ENCODE measurements around the gene PJA2.
A peak's percentile ranks its signal among the peaks of the same experiment; 100 is the strongest.
"Not testable (repeated sequence)": the region's sequence is repeated elsewhere in the genome, so short reads cannot be mapped to it uniquely, and the experiment has no call there.

Gene PJA2, protein sequence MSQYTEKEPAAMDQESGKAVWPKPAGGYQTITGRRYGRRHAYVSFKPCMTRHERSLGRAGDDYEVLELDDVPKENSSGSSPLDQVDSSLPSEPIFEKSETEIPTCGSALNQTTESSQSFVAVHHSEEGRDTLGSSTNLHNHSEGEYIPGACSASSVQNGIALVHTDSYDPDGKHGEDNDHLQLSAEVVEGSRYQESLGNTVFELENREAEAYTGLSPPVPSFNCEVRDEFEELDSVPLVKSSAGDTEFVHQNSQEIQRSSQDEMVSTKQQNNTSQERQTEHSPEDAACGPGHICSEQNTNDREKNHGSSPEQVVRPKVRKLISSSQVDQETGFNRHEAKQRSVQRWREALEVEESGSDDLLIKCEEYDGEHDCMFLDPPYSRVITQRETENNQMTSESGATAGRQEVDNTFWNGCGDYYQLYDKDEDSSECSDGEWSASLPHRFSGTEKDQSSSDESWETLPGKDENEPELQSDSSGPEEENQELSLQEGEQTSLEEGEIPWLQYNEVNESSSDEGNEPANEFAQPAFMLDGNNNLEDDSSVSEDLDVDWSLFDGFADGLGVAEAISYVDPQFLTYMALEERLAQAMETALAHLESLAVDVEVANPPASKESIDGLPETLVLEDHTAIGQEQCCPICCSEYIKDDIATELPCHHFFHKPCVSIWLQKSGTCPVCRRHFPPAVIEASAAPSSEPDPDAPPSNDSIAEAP

DNA sequence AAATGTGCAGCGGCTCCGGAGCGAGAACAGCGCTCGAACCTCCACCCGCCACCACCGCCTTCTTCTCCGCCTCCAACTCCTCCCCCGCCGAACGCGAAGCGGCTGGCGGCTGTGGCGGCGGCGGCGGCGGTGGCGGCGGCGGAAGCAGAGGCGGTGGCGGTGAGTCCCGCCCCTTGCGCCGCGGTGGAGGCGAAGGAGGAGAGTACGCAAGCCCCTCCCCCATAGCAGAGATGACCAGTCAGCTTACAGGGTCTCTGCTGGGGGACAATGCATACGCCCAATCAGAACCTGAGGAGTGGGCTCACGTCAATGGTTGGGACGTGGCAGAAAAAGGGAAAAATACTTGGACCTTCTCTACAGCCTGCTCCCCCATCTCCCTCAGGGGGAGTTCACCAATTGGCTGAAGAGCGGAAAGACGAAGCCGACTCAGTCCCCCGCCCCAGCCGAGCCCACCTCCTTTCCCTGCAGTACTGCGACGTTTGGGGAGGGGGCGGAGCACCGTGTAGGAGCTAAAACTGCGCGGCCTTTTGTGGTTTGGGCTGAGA lies at the start of gene PJA2:
TSS of gene PJA2 (minus strand) at position 131 of the 545 bp plus-strand sequence. CDS start 26,541 bp downstream, outside the sequence.
- DNase-seq: peak; percentile 100

- peak; percentile 100 for DNase-seq
These were observed 45.9 kb upstream of the PJA2 start for GRCh38 chr5:109455598-109456096.

GRCh38 chr5:109454731-109455505 lies 45.1 kb upstream of the PJA2 start:
- DNase-seq: peak; percentile 40

- DNase-seq: no peak
These were observed 43.5 kb upstream of the PJA2 start for GRCh38 chr5:109453251-109453650.

GRCh38 chr5:109452661-109453060 lies 42.9 kb upstream of the PJA2 start:
- DNase-seq: no peak

- no peak for DNase-seq
These were observed 41.4 kb upstream of the PJA2 start for GRCh38 chr5:109451146-109451545.

DNA sequence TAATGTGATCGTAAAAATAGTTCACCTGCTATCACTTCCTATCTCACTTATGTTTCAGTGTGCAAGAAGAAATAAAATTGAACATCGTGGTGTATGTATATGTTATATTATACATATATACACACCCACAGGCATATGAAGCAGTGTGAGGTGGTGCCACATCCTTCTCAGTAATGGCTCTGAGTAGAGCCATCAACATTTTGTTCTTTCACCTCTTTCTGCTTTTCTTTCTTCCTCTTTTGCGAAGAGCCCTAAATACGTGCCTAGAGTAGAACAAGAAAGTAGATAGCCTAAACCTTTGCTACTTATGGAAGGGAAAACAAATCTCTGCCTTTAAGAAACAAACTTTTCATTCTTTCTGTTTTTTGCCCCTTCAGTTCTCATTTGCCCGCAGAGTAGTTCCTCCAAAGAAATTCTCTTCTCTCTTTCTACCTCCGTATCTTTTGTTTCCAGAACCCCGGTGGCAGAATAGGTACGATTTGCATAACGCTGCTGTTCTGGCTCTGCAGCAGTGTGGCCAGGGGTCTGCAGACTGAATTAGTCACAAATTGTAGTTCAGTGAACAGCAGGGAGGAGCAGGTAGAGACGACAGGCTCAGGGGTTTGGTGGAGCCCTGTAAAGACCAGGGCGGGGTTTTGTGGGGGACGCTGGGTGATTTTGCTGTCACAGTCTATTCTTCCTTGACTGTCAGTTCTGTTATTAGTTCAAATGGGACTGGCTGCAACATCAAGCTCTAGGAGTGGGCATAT lies 40.5 kb upstream of the PJA2 start:
- no peak for DNase-seq

DNA sequence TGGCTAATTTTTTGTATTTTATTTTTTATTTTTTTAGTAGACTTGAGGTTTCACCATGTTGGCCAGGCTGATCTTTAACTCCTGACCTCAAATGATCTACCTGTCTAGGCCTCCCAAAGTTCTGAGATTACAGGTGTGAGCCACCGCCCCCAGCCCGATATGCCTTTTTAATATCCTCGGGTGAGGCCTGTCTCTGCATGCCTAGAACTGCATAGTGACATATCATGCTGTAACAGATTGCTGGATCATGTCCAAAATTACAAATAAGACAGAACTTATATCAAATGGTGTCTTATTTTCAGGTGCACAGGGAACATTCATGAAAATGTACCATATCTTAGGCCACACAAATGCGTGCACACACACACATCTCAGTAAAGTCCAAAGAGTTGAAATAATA lies 39.1 kb upstream of the PJA2 start:
- DNase-seq: no peak

DNA sequence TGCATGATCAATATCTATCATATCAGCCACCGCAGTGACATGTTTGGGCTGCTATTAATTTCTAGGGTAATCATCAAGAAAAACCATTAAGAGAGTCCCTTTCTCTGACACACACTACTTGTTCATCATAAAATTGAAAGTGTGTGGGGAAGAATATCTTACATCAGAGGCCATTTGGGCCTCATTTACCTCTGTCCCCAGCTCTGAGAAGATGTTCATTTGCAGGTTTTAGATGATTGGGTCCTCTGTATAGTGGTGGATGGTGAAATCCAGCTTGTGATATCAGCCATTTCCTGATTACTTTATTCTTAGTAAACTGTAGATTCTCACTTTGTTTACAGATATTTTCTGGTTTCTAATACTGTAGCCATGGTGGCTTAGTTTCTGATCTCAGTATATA lies 29.8 kb upstream of the PJA2 start:
- no peak for DNase-seq

DNA sequence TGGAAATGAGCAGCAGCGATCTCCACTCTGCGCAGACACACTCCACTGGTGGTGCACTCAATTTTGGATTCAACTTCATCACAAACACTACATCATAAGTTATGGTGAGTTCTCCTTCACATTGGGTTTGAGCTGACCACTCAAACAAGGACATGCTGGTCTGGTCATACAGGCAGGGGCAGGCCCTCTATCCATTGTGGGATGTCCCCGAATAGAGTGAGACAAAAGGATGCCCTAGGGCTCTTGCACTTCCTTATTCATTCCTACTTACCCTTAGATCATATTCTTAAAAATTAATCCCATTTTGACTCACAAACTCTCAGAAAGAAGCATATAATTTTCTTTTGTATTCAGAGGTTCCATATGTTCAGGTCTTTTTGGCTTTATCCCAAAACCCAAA lies 16.3 kb upstream of the PJA2 start:
- no peak for DNase-seq

DNA sequence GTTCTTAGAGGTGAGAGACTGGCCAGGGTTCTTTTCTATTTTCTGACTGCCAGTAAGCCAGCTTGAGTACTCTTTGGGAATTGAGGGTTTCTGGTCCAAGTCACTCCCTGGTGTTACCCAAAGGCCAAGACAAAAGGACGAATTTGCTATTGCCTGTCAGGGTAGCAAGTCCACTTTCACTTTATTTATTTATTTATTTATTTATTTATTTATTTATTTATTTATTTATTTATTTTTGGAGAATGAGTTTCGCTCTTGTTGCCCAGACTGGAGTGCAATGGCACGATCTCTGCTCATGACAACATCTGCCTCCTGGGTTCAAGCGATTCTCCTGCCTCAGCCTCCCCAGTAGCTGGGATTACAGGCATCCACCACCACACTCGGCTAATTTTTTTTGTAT lies 15.7 kb upstream of the PJA2 start:
- not testable (repeated sequence) for DNase-seq

DNA sequence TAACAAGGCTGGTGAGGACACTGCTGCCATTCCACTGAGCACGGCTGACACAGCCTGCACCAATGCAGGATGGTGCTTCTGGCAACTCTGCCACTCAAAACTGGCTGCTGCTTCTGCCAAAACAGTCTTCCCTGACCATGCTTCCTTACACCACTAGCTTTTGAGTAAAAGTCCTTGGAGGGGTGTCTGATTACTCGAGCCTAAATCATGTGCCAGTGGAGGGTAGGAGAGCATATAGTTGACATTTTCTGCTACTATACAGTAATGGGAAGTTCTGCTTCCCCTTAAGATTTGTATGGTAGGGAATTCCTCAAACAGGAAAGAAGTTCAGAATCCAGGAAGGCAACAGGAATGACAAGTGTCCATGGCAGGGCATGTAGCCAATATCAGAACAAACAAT lies 12.2 kb upstream of the PJA2 start:
- no peak for DNase-seq

DNA sequence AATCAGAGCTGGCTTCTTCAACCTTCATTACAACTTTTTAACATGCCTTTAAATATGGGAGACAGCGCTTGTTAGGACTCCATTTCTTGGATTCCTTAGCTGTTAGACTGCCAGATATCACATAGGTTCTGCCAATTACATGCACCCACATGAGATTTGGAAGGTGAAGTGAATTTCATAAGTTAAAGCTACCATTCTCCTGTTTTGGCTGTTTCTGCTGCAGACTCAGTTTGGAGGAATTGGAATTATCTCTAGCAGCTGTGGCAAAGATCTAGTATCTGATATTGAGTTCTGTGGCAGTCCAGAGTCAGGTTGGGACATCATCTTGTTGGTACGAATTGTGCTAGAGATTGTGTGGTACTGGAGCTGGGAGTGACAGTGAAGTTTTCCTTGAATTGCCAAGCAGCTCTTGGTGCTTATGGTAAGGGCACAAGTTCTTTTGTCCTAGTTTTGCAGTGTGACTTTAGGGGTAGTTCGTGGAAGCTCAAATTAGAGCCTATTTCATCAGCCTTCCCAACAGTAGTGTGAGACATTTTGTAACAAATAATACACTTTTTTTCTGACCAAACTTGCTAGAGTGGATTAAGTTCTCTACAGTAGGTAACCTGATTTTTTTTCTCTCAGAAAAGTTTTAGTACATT lies 9.1 kb upstream of the PJA2 start:
- no peak for DNase-seq

DNA sequence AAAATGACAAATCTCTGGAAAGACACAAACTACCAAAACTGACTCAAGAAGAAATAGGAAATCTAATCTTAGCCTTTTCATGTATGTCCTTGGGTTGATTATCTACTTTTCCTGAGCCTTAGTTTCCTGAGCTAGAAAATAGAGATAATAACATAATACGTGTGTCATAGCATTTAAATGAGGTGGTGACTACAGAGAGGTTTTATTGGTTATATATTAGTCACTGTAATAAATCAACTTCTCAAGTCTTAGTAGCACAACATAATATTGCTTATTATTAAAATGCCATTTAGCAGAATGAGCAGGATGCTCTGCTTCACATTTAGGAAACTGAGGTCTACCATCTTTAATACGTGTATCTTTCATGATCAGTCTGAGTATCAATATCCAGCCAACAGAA lies 7.1 kb upstream of the PJA2 start:
- DNase-seq: no peak

- not testable (repeated sequence) for DNase-seq
These were observed 4.2 kb upstream of the PJA2 start for GRCh38 chr5:109413921-109414461.

DNA sequence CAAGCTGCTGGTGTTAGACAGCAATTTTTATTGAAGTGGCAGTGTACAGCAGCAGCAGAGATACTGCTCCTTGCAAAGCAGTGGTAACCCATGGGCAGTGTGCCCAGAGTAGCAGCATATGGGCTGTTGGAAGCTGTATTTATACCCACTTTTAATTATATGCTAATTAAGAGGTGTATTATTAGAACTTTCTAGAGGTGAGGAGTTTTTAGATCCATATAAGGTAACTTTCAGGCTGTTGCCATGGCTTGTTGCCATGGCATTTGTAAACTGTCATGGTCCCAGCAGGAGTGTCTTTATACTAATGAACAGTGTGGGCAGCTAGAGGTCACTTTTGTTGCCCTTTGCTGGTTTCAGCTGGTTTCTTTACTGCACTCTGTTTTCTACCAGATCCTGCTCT lies 3.7 kb upstream of the PJA2 start:
- DNase-seq: no peak

DNA sequence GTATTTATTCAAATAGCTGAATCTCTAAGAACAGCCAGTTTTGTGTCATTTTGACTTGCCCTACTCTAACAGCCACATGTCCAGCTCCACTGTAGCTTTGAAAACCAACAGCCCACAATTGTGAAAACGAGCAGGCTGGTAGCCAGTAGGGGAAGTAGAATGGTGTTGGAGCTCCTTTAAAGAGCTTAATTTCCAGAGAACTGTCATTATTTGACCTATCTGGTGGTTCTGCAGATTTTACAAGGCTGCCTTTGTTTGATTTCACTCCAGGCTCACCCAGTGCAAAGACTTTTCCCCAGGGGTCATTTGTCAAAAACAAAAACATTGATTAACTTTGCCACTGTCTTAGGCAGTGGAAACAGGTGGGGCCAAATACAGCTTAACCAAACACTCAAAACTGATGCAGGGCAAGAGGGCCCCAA lies 3.2 kb upstream of the PJA2 start:
- no peak for DNase-seq

GRCh38 chr5:109411627-109412026 lies 1.9 kb upstream of the PJA2 start:
- DNase-seq: peak; percentile 67

GRCh38 chr5:109411149-109411514 lies 1.4 kb upstream of the PJA2 start:
- no peak for DNase-seq

GRCh38 chr5:109410389-109411148 lies 795 bp upstream of the PJA2 start:
- peak; percentile 71 for DNase-seq

All from NCI-H226 (cell line).